Measurements from ENCODE around the gene RNF43. TPM values are rescaled to one million over a fixed set of nuclear protein-coding genes. Genes with fewer than 3 reads are reported as not detected.

Gene RNF43
- total RNA-seq, 1 donor from 2014 or later, result not detected

DNA sequence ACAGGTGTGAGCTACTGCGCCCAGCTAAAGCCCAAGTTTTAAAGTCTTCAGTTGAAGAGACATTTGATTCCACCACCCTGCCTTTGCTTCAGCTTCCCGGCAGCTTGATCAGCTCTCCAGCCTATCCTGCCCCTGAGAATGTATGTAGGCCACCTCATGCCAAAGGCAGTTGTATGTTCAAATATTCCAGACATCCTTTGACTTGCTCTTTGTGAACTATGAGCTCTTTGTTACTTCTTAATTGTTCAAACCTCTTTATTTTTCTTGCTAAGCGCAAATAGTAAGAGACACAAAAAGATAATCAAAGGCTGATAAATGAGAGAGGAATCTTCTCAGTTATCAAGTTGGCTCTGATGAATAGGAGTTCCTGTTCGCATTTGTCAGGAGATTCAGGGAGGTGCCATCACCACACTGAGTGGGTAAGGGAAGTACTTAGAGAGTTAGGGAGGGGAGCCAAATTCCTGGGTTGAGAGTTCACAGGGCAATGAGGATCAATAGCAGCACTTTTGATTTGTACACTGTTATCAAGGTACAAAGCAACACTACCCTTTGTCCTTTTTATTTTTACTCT, 33.4 kb downstream of the RNF43 start:
- Mint-ChIP-seq H3K27me3 (ENCODE audit: unreplicated experiment) (no peaks in the 10 kb centered on the region), H3K9me3 (ENCODE audit: unreplicated experiment) (no peaks in the 10 kb centered on the region)
- no peak for DNase-seq

DNA sequence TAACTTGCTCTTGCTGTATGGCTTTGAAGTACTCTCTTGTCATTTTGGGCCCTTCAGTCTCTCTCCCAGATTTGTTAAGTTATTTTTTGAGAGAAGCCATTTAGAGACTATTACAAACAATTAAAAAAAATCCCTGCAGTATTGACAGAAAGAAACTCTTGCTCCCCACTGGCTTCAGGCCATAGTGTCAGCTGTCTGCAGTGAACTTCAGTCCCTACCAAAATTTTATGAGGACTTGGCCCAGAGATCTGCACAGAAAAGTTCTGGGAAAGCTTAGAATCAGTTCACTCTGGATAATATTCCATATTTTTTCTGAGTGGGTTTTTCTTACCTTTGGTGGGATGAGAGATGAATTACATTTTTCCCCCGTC, 34.5 kb downstream of the RNF43 start:
- Mint-ChIP-seq H3K36me3 (ENCODE audit: unreplicated experiment) (no peaks in the 10 kb centered on the region), H3K9me3 (ENCODE audit: unreplicated experiment) (no peaks in the 10 kb centered on the region), H3K27ac (ENCODE audit: unreplicated experiment) (no peak overlapping the region), H3K4me1 (ENCODE audit: low read depth, unreplicated experiment) (peaks cover 5% of the 10 kb centered on the region), H3K4me3 (ENCODE audit: unreplicated experiment) (no peak overlapping the region), H3K27me3 (ENCODE audit: unreplicated experiment) (no peaks in the 10 kb centered on the region)
- TF ChIP-seq, protein P1, sequence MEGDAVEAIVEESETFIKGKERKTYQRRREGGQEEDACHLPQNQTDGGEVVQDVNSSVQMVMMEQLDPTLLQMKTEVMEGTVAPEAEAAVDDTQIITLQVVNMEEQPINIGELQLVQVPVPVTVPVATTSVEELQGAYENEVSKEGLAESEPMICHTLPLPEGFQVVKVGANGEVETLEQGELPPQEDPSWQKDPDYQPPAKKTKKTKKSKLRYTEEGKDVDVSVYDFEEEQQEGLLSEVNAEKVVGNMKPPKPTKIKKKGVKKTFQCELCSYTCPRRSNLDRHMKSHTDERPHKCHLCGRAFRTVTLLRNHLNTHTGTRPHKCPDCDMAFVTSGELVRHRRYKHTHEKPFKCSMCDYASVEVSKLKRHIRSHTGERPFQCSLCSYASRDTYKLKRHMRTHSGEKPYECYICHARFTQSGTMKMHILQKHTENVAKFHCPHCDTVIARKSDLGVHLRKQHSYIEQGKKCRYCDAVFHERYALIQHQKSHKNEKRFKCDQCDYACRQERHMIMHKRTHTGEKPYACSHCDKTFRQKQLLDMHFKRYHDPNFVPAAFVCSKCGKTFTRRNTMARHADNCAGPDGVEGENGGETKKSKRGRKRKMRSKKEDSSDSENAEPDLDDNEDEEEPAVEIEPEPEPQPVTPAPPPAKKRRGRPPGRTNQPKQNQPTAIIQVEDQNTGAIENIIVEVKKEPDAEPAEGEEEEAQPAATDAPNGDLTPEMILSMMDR (IDR thresholded peaks at IDR 0.05; ENCODE audit: partially characterized antibody, unreplicated experiment), result no peak
- no peak for DNase-seq

More for the DNA sequence above, 33.4 kb downstream of the RNF43 start:
- peaks cover 5% of the 10 kb centered on the region for H3K4me1 Mint-ChIP-seq (ENCODE audit: low read depth, unreplicated experiment)
- H3K36me3 Mint-ChIP-seq (ENCODE audit: unreplicated experiment), result no peaks in the 10 kb centered on the region
- no peak overlapping the region for H3K27ac Mint-ChIP-seq (ENCODE audit: unreplicated experiment)
- H3K4me3 Mint-ChIP-seq (ENCODE audit: unreplicated experiment), result no peak overlapping the region
- TF ChIP-seq, protein P1 (IDR thresholded peaks at IDR 0.05; ENCODE audit: partially characterized antibody, unreplicated experiment), result no peak

GRCh38 chr17:58382108-58382871, 35.0 kb downstream of the RNF43 start:
- peaks cover 5% of the 10 kb centered on the region for H3K4me1 Mint-ChIP-seq (ENCODE audit: low read depth, unreplicated experiment)
- no peaks in the 10 kb centered on the region for H3K36me3 Mint-ChIP-seq (ENCODE audit: unreplicated experiment)
- TF ChIP-seq, protein P1 (IDR thresholded peaks at IDR 0.05; ENCODE audit: partially characterized antibody, unreplicated experiment), result no peak
- H3K4me3 Mint-ChIP-seq (ENCODE audit: unreplicated experiment), result no peak overlapping the region
- no peaks in the 10 kb centered on the region for H3K27me3 Mint-ChIP-seq (ENCODE audit: unreplicated experiment)
- H3K27ac Mint-ChIP-seq (ENCODE audit: unreplicated experiment), result no peak overlapping the region
- H3K9me3 Mint-ChIP-seq (ENCODE audit: unreplicated experiment), result no peaks in the 10 kb centered on the region
- DNase-seq, result no peak

DNA sequence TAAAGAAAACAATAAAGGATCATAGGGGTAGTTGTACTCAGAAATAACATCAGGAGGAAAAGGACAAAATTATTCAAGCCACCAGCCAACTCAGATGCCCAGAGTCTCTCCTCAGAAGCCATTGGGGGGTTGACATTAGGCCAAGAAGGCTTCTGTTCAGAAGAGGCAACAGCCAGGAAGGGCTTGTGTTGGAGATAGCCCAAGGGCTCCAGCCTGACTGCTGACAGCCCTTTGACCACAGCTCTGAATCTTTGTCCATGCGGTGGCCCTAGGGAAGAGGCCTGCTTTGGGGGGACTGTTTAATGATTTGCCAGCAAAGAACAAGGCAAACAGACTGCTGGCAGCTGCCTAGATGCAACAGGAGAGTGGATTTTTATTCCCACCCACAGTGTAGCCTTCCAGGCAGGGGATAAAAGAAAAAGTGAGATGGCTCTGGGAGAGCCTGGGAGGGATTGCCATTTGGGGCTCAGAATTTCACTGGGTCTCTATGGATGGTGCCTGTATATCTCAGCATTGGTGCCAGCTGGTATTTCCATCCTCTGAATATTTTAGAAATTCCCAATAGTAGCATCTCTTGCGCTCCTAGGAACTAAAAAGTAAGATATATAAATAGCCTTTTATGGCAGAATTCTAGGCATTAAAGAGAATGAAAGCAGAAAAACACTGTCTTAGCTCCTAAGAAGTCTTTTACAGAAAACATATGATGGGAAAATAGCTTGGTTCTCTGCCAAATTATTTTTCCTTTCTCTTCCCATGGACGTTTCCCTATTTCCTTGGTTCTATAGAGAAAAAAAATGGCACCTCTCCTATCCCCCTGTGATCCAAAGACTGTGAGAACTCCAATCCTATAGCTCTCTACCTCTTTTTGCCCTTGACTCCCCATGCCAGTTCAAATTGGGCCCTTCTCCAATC, 36.0 kb downstream of the RNF43 start:
- Mint-ChIP-seq H3K27ac (ENCODE audit: unreplicated experiment) (no peak overlapping the region), H3K9me3 (ENCODE audit: unreplicated experiment) (no peaks in the 10 kb centered on the region), H3K4me1 (ENCODE audit: low read depth, unreplicated experiment) (peaks cover 5% of the 10 kb centered on the region), H3K36me3 (ENCODE audit: unreplicated experiment) (no peaks in the 10 kb centered on the region), H3K27me3 (ENCODE audit: unreplicated experiment) (no peaks in the 10 kb centered on the region), H3K4me3 (ENCODE audit: unreplicated experiment) (no peak overlapping the region)
- TF ChIP-seq, protein P1 (IDR thresholded peaks at IDR 0.05; ENCODE audit: partially characterized antibody, unreplicated experiment), result no peak
- no peak for DNase-seq
